Neural crest cell (in vitro differentiated cells): ENCODE results near the gene CD28. TPM values are rescaled to one million over a fixed set of nuclear protein-coding genes. Genes with fewer than 3 reads are reported as not detected.
"Not testable (repeated sequence)": the region's sequence is repeated elsewhere in the genome, so short reads cannot be mapped to it uniquely, and the experiment has no call there.

Experiments used
- DNase-seq: peaks from one replicate; pipeline ENCODE4 v3.0.0; 2021; ENCODE audit warnings: low read depth, mixed read lengths, low spot score
- H3K27ac Mint-ChIP-seq: one replicate; pipeline ENCODE4 v1.8.0; 2021; ENCODE audit warnings: mild to moderate bottlenecking, mixed read lengths; ENCODE audit not compliant: unreplicated experiment
- H3K27me3 Mint-ChIP-seq: 2 replicates; pipeline ENCODE4 v1.8.0; 2021; ENCODE audit warnings: low read depth, mild to moderate bottlenecking, mixed read lengths
- H3K36me3 Mint-ChIP-seq: 2 replicates; pipeline ENCODE4 v1.8.0; 2021; ENCODE audit warnings: low read depth, mild to moderate bottlenecking, mixed read lengths
- H3K4me1 Mint-ChIP-seq: 2 replicates; pipeline ENCODE4 v1.8.0; 2021; ENCODE audit warnings: mixed read lengths
- H3K4me3 Mint-ChIP-seq: one replicate; pipeline ENCODE4 v1.8.0; 2021; ENCODE audit warnings: mild to moderate bottlenecking, mixed read lengths
- H3K9me3 Mint-ChIP-seq: 2 replicates; pipeline ENCODE4 v1.8.0; 2021; ENCODE audit warnings: mixed read lengths
- CTCF ChIP-seq: fragments of 200-600 bp; sonication (generic); conservative IDR thresholded peaks from 2 replicates; pipeline ENCODE4 v1.5.0; 2021; ENCODE audit warnings: antibody characterized with exemption, mild to moderate bottlenecking
- total RNA-seq: library from RNA; stranded (reverse); gene quantifications from 2 replicates; pipeline ENCODE4 v1.2.1, GENCODE V29; 2021

The CD28 gene
- total RNA-seq, 1 donor from 2014 or later: not detected

GRCh38 chr2:203780231-203780630 lies 73.8 kb downstream of the CD28 start:
- Mint-ChIP-seq H3K27me3 (no peaks in the 10 kb centered on the region), H3K4me1 (peaks cover 10% of the 10 kb centered on the region), H3K9me3 (peaks cover 2% of the 10 kb centered on the region), H3K27ac (no peak overlapping the region), H3K4me3 (no peak overlapping the region), H3K36me3 (no peaks in the 10 kb centered on the region)
- TF ChIP-seq CTCF: no peak
- DNase-seq: no peak

DNA sequence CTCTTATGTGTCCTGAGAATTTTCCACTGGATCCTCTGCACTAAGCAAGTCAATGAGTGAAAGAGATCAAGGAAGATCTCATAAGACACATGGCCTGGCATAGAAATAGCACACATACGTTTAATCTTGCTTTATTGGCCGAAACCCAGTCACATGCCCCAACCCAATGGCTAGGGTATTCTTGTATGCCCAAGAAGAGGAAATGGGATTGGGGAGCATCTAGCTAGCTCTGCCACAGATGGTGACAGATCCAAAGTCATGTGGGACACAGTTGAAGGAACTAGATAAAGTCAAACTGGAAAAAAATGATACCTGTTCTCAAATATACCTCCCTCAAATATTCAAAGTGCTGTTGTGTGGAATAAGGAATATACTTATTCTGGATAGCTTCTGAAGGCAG lies 74.7 kb downstream of the CD28 start:
- no peak for DNase-seq
- Mint-ChIP-seq H3K4me3 (no peak overlapping the region), H3K36me3 (no peaks in the 10 kb centered on the region), H3K9me3 (peaks cover 2% of the 10 kb centered on the region), H3K4me1 (peaks cover 11% of the 10 kb centered on the region), H3K27me3 (no peaks in the 10 kb centered on the region), H3K27ac (no peak overlapping the region)
- TF ChIP-seq CTCF: no peak

DNA sequence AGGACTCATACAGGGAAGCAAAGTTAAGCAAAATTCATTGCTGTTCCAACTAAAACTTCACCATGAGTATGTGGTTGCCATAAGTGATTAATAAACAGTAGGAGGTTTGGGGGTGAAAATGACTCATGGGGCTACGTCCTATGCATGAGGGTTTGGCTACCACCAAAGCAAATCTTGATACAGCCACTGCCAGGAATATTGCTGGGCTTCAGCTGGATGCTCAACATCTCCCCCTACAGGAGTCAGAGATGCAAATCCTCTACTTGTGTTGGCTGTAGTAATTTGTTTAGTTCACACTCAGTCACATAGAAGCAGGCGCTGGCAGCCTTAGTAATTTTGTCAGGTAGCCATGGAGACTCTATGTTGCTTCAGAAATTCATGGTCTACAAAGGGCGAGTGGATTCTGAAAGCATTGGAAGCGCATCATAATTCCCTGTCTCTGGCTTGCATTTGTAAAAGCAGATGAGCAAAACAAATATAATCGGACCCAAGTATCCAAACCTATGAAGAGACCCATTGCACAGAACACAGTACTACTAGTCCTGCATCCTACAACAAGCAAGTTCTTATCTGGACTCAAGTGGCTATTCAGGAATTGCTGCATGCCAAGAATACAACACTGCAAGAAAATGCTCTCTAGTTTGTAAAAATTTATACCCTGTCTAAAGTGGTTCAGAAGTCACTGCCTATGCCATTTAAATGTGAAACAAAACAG lies 76.0 kb downstream of the CD28 start:
- no peak overlapping the region for H3K27ac Mint-ChIP-seq
- peak; percentile 71 for TF ChIP-seq CTCF

GRCh38 chr2:203783496-203784203 lies 77.2 kb downstream of the CD28 start:
- Mint-ChIP-seq H3K4me3 (no peak overlapping the region), H3K27me3 (no peaks in the 10 kb centered on the region), H3K27ac (no peak overlapping the region), H3K9me3 (peaks cover 2% of the 10 kb centered on the region), H3K36me3 (no peaks in the 10 kb centered on the region), H3K4me1 (peaks cover 20% of the 10 kb centered on the region)
- TF ChIP-seq CTCF: no peak
- DNase-seq: no peak

More for the DNA sequence above, 76.0 kb downstream of the CD28 start:
- H3K9me3 Mint-ChIP-seq: peaks cover 2% of the 10 kb centered on the region
- peaks cover 20% of the 10 kb centered on the region for H3K4me1 Mint-ChIP-seq
- no peak overlapping the region for H3K4me3 Mint-ChIP-seq
- H3K36me3 Mint-ChIP-seq: no peaks in the 10 kb centered on the region
- no peaks in the 10 kb centered on the region for H3K27me3 Mint-ChIP-seq
- DNase-seq: peak; percentile 43

- H3K36me3 Mint-ChIP-seq, DNase-seq, H3K4me3 Mint-ChIP-seq, H3K27ac Mint-ChIP-seq, H3K9me3 Mint-ChIP-seq, H3K27me3 Mint-ChIP-seq: not testable (repeated sequence)
- peaks cover 20% of the 10 kb centered on the region for H3K4me1 Mint-ChIP-seq
Measured at GRCh38 chr2:203784710-203785270, 78.4 kb downstream of the CD28 start.

DNA sequence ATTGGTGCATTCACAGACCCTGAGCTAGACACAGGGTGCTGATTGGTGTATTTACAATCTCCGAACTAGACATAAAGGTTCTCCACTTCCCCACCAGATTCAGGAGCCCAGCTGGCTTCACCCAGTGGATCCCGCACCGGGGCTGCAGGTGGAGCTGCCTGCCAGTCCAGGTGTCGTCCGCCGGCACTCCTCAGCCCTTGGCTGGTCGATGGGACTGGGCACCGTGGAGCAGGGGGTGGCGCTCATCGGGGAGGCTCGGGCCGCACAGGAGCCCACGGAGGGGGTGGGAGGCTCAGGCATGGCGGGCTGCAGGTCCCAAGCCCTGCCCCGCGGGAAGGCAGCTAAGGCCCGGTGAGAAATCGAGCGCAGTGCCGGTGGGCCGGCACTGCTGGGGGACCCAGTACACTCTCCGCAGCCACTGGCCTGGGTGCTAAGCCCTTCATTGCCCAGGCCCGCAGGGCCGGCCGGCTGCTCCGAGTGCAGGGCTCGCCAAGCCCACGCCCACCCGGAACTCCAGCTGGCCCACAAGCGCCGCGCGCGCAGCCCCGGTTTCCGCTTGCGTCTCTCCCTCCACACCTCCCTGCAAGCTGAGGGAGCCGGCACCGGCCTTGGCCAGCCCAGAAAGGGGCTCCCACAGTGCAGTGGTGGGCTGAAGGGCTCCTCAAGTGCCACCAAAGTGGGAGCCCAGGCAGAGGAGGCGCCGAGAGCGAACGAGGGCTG lies 79.1 kb downstream of the CD28 start:
- H3K27ac Mint-ChIP-seq, DNase-seq, H3K36me3 Mint-ChIP-seq, H3K27me3 Mint-ChIP-seq, H3K9me3 Mint-ChIP-seq, H3K4me3 Mint-ChIP-seq: not testable (repeated sequence)
- H3K4me1 Mint-ChIP-seq: peaks cover 20% of the 10 kb centered on the region
